Cardiac fibroblast (primary cell): ENCODE measurements around the gene SLC13A5.
"Not testable (repeated sequence)": the region's sequence is repeated elsewhere in the genome, so short reads cannot be mapped to it uniquely, and the experiment has no call there.

Source experiments
- DNase-seq, 2 donors: peaks; one replicate each; pipeline versions ENCODE4 v3.0.0 to v3.0.0-alpha.2; 2010; ENCODE audit warnings: low read depth in 2 of 2
- H3K4me3 ChIP-seq, 2 donors: replicated peaks in 1 of 2; 1 replicate in 1 of 2; 2 replicates in 1 of 2; pipeline ENCODE4 v1.5.1; 2011; ENCODE audit warnings: low read depth in 2 of 2, low read length in 2 of 2, mild to moderate bottlenecking in 2 of 2, moderate library complexity in 1 of 2
- CTCF ChIP-seq: IDR thresholded peaks from one replicate; pipeline ENCODE4 v1.5.1; 2011; ENCODE audit warnings: low read depth, mild to moderate bottlenecking, low read length, inconsistent platforms

Gene SLC13A5

GRCh38 chr17:6660805-6661463 lies 52.2 kb downstream of the SLC13A5 start:
- DNase-seq = no peak
- no peak for TF ChIP-seq CTCF
- no peak overlapping the region for H3K4me3 ChIP-seq

GRCh38 chr17:6660101-6660500 lies 53.1 kb downstream of the SLC13A5 start:
- TF ChIP-seq CTCF = no peak
- no peak for DNase-seq
- no peak overlapping the region for H3K4me3 ChIP-seq

GRCh38 chr17:6658411-6658810 lies 54.8 kb downstream of the SLC13A5 start:
- not testable (repeated sequence) for DNase-seq, H3K4me3 ChIP-seq

- no peak for DNase-seq
- H3K4me3 ChIP-seq = no peak overlapping the region
- TF ChIP-seq CTCF = no peak
Measured at GRCh38 chr17:6657633-6658287, 55.4 kb downstream of the SLC13A5 start.

GRCh38 chr17:6656797-6657632 lies 56.2 kb downstream of the SLC13A5 start:
- not testable (repeated sequence) for DNase-seq, H3K4me3 ChIP-seq

GRCh38 chr17:6655732-6656361 lies 57.3 kb downstream of the SLC13A5 start:
- H3K4me3 ChIP-seq, DNase-seq: not testable (repeated sequence)

GRCh38 chr17:6654841-6655731 lies 58.1 kb downstream of the SLC13A5 start:
- no peak for TF ChIP-seq CTCF
- H3K4me3 ChIP-seq = no peak overlapping the region
- no peak for DNase-seq
